ENCODE data around the gene FBXO28.

Gene FBXO28

GRCh38 chr1:224095339-224095738, 18.6 kb upstream of the FBXO28 start:
- peaks cover 9 to 40% of the 10 kb centered on the region in 2 experiments for H3K27me3 ChIP-seq (ENCODE audit: control insufficient read depth in 1 of 2, insufficient read depth in 1 of 2, low read length in 2 of 2)
- no peak overlapping the region for H2AK5ac ChIP-seq (ENCODE audit: low read length, severe bottlenecking)
- no peak overlapping the region for H2BK120ac ChIP-seq (ENCODE audit: low read depth, low read length)
- no peaks in the 10 kb centered on the region for H3K4me1 ChIP-seq (ENCODE audit: control insufficient read depth, insufficient read depth, low read depth, low read length)
- no CpG with 5 or more reads among the region's 1 CpG for WGBS
- no peak overlapping the region for H3K4me2 ChIP-seq (ENCODE audit: low read length, poor library complexity, severe bottlenecking)
- no peak overlapping the region for H4K91ac ChIP-seq (ENCODE audit: low read length)
- no peak overlapping the region for H3K4me3 ChIP-seq (ENCODE audit: insufficient read depth in 1 of 2, low read depth in 1 of 2, low read length in 2 of 2)
- no peak overlapping the region for H4K8ac ChIP-seq (ENCODE audit: low read length)
- DNase-seq, result no peak
- no peak overlapping the region for H3K14ac ChIP-seq (ENCODE audit: low read length in 2 of 2)
- H2BK12ac ChIP-seq (ENCODE audit: low read length in 2 of 2), result no peak overlapping the region
- H3K4ac ChIP-seq (ENCODE audit: low read depth in 1 of 2, low read length in 2 of 2), result no peak overlapping the region
- H3K79me1 ChIP-seq (replicated peaks; ENCODE audit: low read length, poor library complexity, severe bottlenecking), result no peaks in the 10 kb centered on the region
- no peak overlapping the region for H3K23ac ChIP-seq (ENCODE audit: low read length in 2 of 2)
- no peak overlapping the region for H3K27ac ChIP-seq (ENCODE audit: low read length, poor library complexity, severe bottlenecking)
- H2BK15ac ChIP-seq (ENCODE audit: low read depth, poor library complexity, severe bottlenecking), result no peak overlapping the region
- H3K9me3 ChIP-seq (ENCODE audit: control insufficient read depth, low read length), result no peaks in the 10 kb centered on the region
- H3K9ac ChIP-seq (ENCODE audit: low read length), result no peak overlapping the region
- H2AFZ ChIP-seq (ENCODE audit: low read depth, low read length), result no peak overlapping the region
- no peaks in the 10 kb centered on the region for H3K36me3 ChIP-seq (ENCODE audit: control insufficient read depth in 1 of 2, insufficient read depth in 2 of 2, low read depth in 1 of 2, low read length in 2 of 2)
- no peak overlapping the region for H3K18ac ChIP-seq (ENCODE audit: low read depth in 1 of 2, low read length in 2 of 2)
- no peak overlapping the region for H2BK5ac ChIP-seq (ENCODE audit: low read depth, low read length, poor library complexity, severe bottlenecking)

- H2BK5ac ChIP-seq (ENCODE audit: low read depth, low read length, poor library complexity, severe bottlenecking), result no peak overlapping the region
- H2BK12ac ChIP-seq (ENCODE audit: low read length in 2 of 2), result no peak overlapping the region
- WGBS, result 95% methylated on average over 1 of the region's 1 CpG
Observed at GRCh38 chr1:224095867-224096266, 18.0 kb upstream of the FBXO28 start.

GRCh38 chr1:224096773-224097172, 17.1 kb upstream of the FBXO28 start:
- Histone ChIP-seq H4K91ac (ENCODE audit: low read length) (no peak overlapping the region), H3K27ac (ENCODE audit: low read length, poor library complexity, severe bottlenecking) (no peak overlapping the region), H3K9me3 (ENCODE audit: control insufficient read depth, low read length) (no peaks in the 10 kb centered on the region), H2AFZ (ENCODE audit: low read depth, low read length) (no peak overlapping the region), H2BK12ac (ENCODE audit: low read length in 2 of 2) (no peak overlapping the region), H3K4me1 (ENCODE audit: control insufficient read depth, insufficient read depth, low read depth, low read length) (no peaks in the 10 kb centered on the region), H2BK5ac (ENCODE audit: low read depth, low read length, poor library complexity, severe bottlenecking) (no peak overlapping the region), H4K8ac (ENCODE audit: low read length) (no peak overlapping the region), H3K4ac (ENCODE audit: low read depth in 1 of 2, low read length in 2 of 2) (no peak overlapping the region), H3K36me3 (ENCODE audit: control insufficient read depth in 1 of 2, insufficient read depth in 2 of 2, low read depth in 1 of 2, low read length in 2 of 2) (no peaks in the 10 kb centered on the region), H3K14ac (ENCODE audit: low read length in 2 of 2) (no peak overlapping the region), H3K18ac (ENCODE audit: low read depth in 1 of 2, low read length in 2 of 2) (no peak overlapping the region), H3K4me3 (ENCODE audit: insufficient read depth in 1 of 2, low read depth in 1 of 2, low read length in 2 of 2) (no peak overlapping the region), H3K79me1 (replicated peaks; ENCODE audit: low read length, poor library complexity, severe bottlenecking) (no peaks in the 10 kb centered on the region), H2BK15ac (ENCODE audit: low read depth, poor library complexity, severe bottlenecking) (no peak overlapping the region), H2BK120ac (ENCODE audit: low read depth, low read length) (no peak overlapping the region), H3K4me2 (ENCODE audit: low read length, poor library complexity, severe bottlenecking) (no peak overlapping the region), H3K23ac (ENCODE audit: low read length in 2 of 2) (no peak overlapping the region), H2AK5ac (ENCODE audit: low read length, severe bottlenecking) (no peak overlapping the region), H3K9ac (ENCODE audit: low read length) (no peak overlapping the region), H3K27me3 (ENCODE audit: control insufficient read depth in 1 of 2, insufficient read depth in 1 of 2, low read length in 2 of 2) (peaks cover 9 to 39% of the 10 kb centered on the region in 2 experiments)
- WGBS, result 95% methylated on average over 1 of the region's 1 CpG
- no peak for DNase-seq

More at GRCh38 chr1:224095867-224096266, 18.0 kb upstream of the FBXO28 start:
- no peak for DNase-seq
- Histone ChIP-seq H3K23ac (ENCODE audit: low read length in 2 of 2) (no peak overlapping the region), H3K9ac (ENCODE audit: low read length) (no peak overlapping the region), H2BK120ac (ENCODE audit: low read depth, low read length) (no peak overlapping the region), H3K4ac (ENCODE audit: low read depth in 1 of 2, low read length in 2 of 2) (no peak overlapping the region), H2AFZ (ENCODE audit: low read depth, low read length) (no peak overlapping the region), H4K8ac (ENCODE audit: low read length) (no peak overlapping the region), H3K27ac (ENCODE audit: low read length, poor library complexity, severe bottlenecking) (no peak overlapping the region), H2BK15ac (ENCODE audit: low read depth, poor library complexity, severe bottlenecking) (no peak overlapping the region), H3K27me3 (ENCODE audit: control insufficient read depth in 1 of 2, insufficient read depth in 1 of 2, low read length in 2 of 2) (peaks cover 9 to 39% of the 10 kb centered on the region in 2 experiments), H3K18ac (ENCODE audit: low read depth in 1 of 2, low read length in 2 of 2) (no peak overlapping the region), H2AK5ac (ENCODE audit: low read length, severe bottlenecking) (no peak overlapping the region), H3K4me2 (ENCODE audit: low read length, poor library complexity, severe bottlenecking) (no peak overlapping the region), H3K79me1 (replicated peaks; ENCODE audit: low read length, poor library complexity, severe bottlenecking) (no peaks in the 10 kb centered on the region), H3K36me3 (ENCODE audit: control insufficient read depth in 1 of 2, insufficient read depth in 2 of 2, low read depth in 1 of 2, low read length in 2 of 2) (no peaks in the 10 kb centered on the region), H3K14ac (ENCODE audit: low read length in 2 of 2) (no peak overlapping the region), H4K91ac (ENCODE audit: low read length) (no peak overlapping the region), H3K4me3 (ENCODE audit: insufficient read depth in 1 of 2, low read depth in 1 of 2, low read length in 2 of 2) (no peak overlapping the region), H3K4me1 (ENCODE audit: control insufficient read depth, insufficient read depth, low read depth, low read length) (no peaks in the 10 kb centered on the region), H3K9me3 (ENCODE audit: control insufficient read depth, low read length) (no peaks in the 10 kb centered on the region)

GRCh38 chr1:224098007-224098406, 15.9 kb upstream of the FBXO28 start:
- H3K9ac ChIP-seq (ENCODE audit: low read length), result no peak overlapping the region
- H4K91ac ChIP-seq (ENCODE audit: low read length), result no peak overlapping the region
- no peak overlapping the region for H3K4ac ChIP-seq (ENCODE audit: low read depth in 1 of 2, low read length in 2 of 2)
- H3K14ac ChIP-seq (ENCODE audit: low read length in 2 of 2), result no peak overlapping the region
- H3K4me2 ChIP-seq (ENCODE audit: low read length, poor library complexity, severe bottlenecking), result no peak overlapping the region
- no peak overlapping the region for H3K27ac ChIP-seq (ENCODE audit: low read length, poor library complexity, severe bottlenecking)
- no peak overlapping the region for H2AFZ ChIP-seq (ENCODE audit: low read depth, low read length)
- H2BK12ac ChIP-seq (ENCODE audit: low read length in 2 of 2), result no peak overlapping the region
- no peaks in the 10 kb centered on the region for H3K9me3 ChIP-seq (ENCODE audit: control insufficient read depth, low read length)
- no peaks in the 10 kb centered on the region for H3K4me1 ChIP-seq (ENCODE audit: control insufficient read depth, insufficient read depth, low read depth, low read length)
- H2AK5ac ChIP-seq (ENCODE audit: low read length, severe bottlenecking), result no peak overlapping the region
- H3K4me3 ChIP-seq (ENCODE audit: insufficient read depth in 1 of 2, low read depth in 1 of 2, low read length in 2 of 2), result no peak overlapping the region
- no peaks in the 10 kb centered on the region for H3K79me1 ChIP-seq (replicated peaks; ENCODE audit: low read length, poor library complexity, severe bottlenecking)
- peaks cover 9 to 39% of the 10 kb centered on the region in 2 experiments for H3K27me3 ChIP-seq (ENCODE audit: control insufficient read depth in 1 of 2, insufficient read depth in 1 of 2, low read length in 2 of 2)
- no peak overlapping the region for H4K8ac ChIP-seq (ENCODE audit: low read length)
- no peaks in the 10 kb centered on the region for H3K36me3 ChIP-seq (ENCODE audit: control insufficient read depth in 1 of 2, insufficient read depth in 2 of 2, low read depth in 1 of 2, low read length in 2 of 2)
- H2BK5ac ChIP-seq (ENCODE audit: low read depth, low read length, poor library complexity, severe bottlenecking), result no peak overlapping the region
- 100% methylated on average over 2 of the region's 4 CpGs for WGBS
- no peak overlapping the region for H3K23ac ChIP-seq (ENCODE audit: low read length in 2 of 2)
- DNase-seq, result no peak
- H2BK15ac ChIP-seq (ENCODE audit: low read depth, poor library complexity, severe bottlenecking), result no peak overlapping the region
- H3K18ac ChIP-seq (ENCODE audit: low read depth in 1 of 2, low read length in 2 of 2), result no peak overlapping the region
- H2BK120ac ChIP-seq (ENCODE audit: low read depth, low read length), result no peak overlapping the region
